HUES64 (cell line): ENCODE results near the gene CNKSR3.
A peak's percentile ranks its signal among the peaks of the same experiment; 100 is the strongest.

Experiments
- H3K27ac ChIP-seq: 2 replicates; pipeline ENCODE4 v1.7.0; 2013; ENCODE audit warnings: low read depth, low read length, inconsistent platforms
- H3K27me3 ChIP-seq: 2 replicates; pipeline ENCODE4 v1.6.1; 2013; ENCODE audit warnings: mild to moderate bottlenecking, low read length; ENCODE audit not compliant: insufficient read depth
- H3K36me3 ChIP-seq: 2 replicates; pipeline ENCODE4 v1.6.1; 2013; ENCODE audit warnings: mild to moderate bottlenecking, low read length; ENCODE audit not compliant: insufficient read depth
- H3K4me1 ChIP-seq: 2 replicates; pipeline ENCODE4 v1.6.1; 2013; ENCODE audit warnings: mild to moderate bottlenecking, low read length, moderate library complexity; ENCODE audit not compliant: insufficient read depth
- H3K4me3 ChIP-seq: 2 replicates; pipeline ENCODE4 v1.5.1; 2013; ENCODE audit warnings: mild to moderate bottlenecking, low read length, moderate library complexity
- H3K9ac ChIP-seq: 2 replicates; pipeline ENCODE4 v1.6.1; 2013; ENCODE audit warnings: mild to moderate bottlenecking, low read depth, low read length
- H3K9me3 ChIP-seq: 2 replicates; pipeline ENCODE4 v1.6.1; 2013; ENCODE audit warnings: low read depth, low read length; ENCODE audit not compliant: insufficient read depth
- WGBS: fragments of 150-250, 120-280 bp; methylation state at CpG from one replicate; pipeline ENCODE4 v1.1.7; 2013; ENCODE audit warnings: missing lambda C conversion rate; 5-methylcytosine and 5-hydroxymethylcytosine counted together

CNKSR3 gene

GRCh38 chr6:154509421-154510143, 903 bp downstream of the CNKSR3 start:
- Histone ChIP-seq H3K4me1 (peaks cover 42% of the 10 kb centered on the region), H3K4me3 (peak overlapping the region; percentile 94), H3K27ac (peak overlapping the region; percentile 84; the same call in 1 of the 2 replicates), H3K9ac (peak overlapping the region; percentile 87), H3K27me3 (peaks cover 66% of the 10 kb centered on the region), H3K36me3 (no peaks in the 10 kb centered on the region), H3K9me3 (no peaks in the 10 kb centered on the region)
- under 1% methylated on average over 55 of the region's 55 CpGs for WGBS

GRCh38 chr6:154508573-154509375, 1.7 kb downstream of the CNKSR3 start:
- H3K4me3 ChIP-seq, result peak overlapping the region; percentile 94
- H3K27me3 ChIP-seq, result peaks cover 70% of the 10 kb centered on the region
- H3K4me1 ChIP-seq, result peaks cover 35% of the 10 kb centered on the region
- no peaks in the 10 kb centered on the region for H3K9me3 ChIP-seq
- H3K36me3 ChIP-seq, result no peaks in the 10 kb centered on the region
- peak overlapping the region; percentile 87; the same call in 1 of the 2 replicates for H3K9ac ChIP-seq
- WGBS, result 49% methylated on average over 11 of the region's 14 CpGs
- no peak overlapping the region for H3K27ac ChIP-seq

- H3K27me3 ChIP-seq, result peaks cover 64% of the 10 kb centered on the region
- H3K36me3 ChIP-seq, result no peaks in the 10 kb centered on the region
- H3K4me3 ChIP-seq, result no peak overlapping the region
- no peak overlapping the region for H3K27ac ChIP-seq
- WGBS, result 93% methylated on average over 14 of the region's 14 CpGs
- H3K4me1 ChIP-seq, result peaks cover 20% of the 10 kb centered on the region
- H3K9me3 ChIP-seq, result no peaks in the 10 kb centered on the region
- no peak overlapping the region for H3K9ac ChIP-seq
Observed at GRCh38 chr6:154506991-154507898, 3.2 kb downstream of the CNKSR3 start.

GRCh38 chr6:154506582-154506981, 3.9 kb downstream of the CNKSR3 start:
- Histone ChIP-seq H3K36me3 (no peaks in the 10 kb centered on the region), H3K9ac (no peak overlapping the region), H3K4me3 (no peak overlapping the region), H3K27ac (no peak overlapping the region), H3K9me3 (no peaks in the 10 kb centered on the region), H3K27me3 (peaks cover 64% of the 10 kb centered on the region), H3K4me1 (peaks cover 14% of the 10 kb centered on the region)
- WGBS, result 95% methylated on average over 9 of the region's 9 CpGs

- Histone ChIP-seq H3K27ac (no peak overlapping the region), H3K36me3 (no peaks in the 10 kb centered on the region), H3K4me1 (peaks cover 10% of the 10 kb centered on the region), H3K9me3 (no peaks in the 10 kb centered on the region), H3K9ac (no peak overlapping the region), H3K4me3 (no peak overlapping the region), H3K27me3 (peaks cover 64% of the 10 kb centered on the region)
Observed at GRCh38 chr6:154506108-154506507, 4.4 kb downstream of the CNKSR3 start.

GRCh38 chr6:154504865-154505449, 5.5 kb downstream of the CNKSR3 start:
- Histone ChIP-seq H3K4me3 (no peak overlapping the region), H3K9me3 (no peaks in the 10 kb centered on the region), H3K27me3 (peaks cover 62% of the 10 kb centered on the region), H3K27ac (no peak overlapping the region), H3K9ac (no peak overlapping the region), H3K4me1 (peaks cover 9% of the 10 kb centered on the region), H3K36me3 (no peaks in the 10 kb centered on the region)
- WGBS, result 92% methylated on average over 5 of the region's 5 CpGs

- Histone ChIP-seq H3K9me3 (no peaks in the 10 kb centered on the region), H3K9ac (no peak overlapping the region), H3K4me3 (no peak overlapping the region), H3K36me3 (no peaks in the 10 kb centered on the region), H3K4me1 (peaks cover 9% of the 10 kb centered on the region), H3K27me3 (peaks cover 54% of the 10 kb centered on the region), H3K27ac (no peak overlapping the region)
- 82% methylated on average over 4 of the region's 4 CpGs for WGBS
Observed at GRCh38 chr6:154504102-154504501, 6.4 kb downstream of the CNKSR3 start.

- H3K9me3 ChIP-seq, result no peaks in the 10 kb centered on the region
- H3K27me3 ChIP-seq, result peaks cover 49% of the 10 kb centered on the region
- 40% methylated on average over 5 of the region's 5 CpGs for WGBS
- H3K27ac ChIP-seq, result no peak overlapping the region
- H3K4me3 ChIP-seq, result no peak overlapping the region
- no peaks in the 10 kb centered on the region for H3K36me3 ChIP-seq
- H3K4me1 ChIP-seq, result peaks cover 5% of the 10 kb centered on the region
- no peak overlapping the region for H3K9ac ChIP-seq
Observed at GRCh38 chr6:154503658-154504057, 6.8 kb downstream of the CNKSR3 start.

GRCh38 chr6:154502553-154502952, 7.9 kb downstream of the CNKSR3 start:
- Histone ChIP-seq H3K9ac (no peak overlapping the region), H3K4me3 (no peak overlapping the region), H3K27ac (no peak overlapping the region), H3K36me3 (no peaks in the 10 kb centered on the region), H3K27me3 (peaks cover 38% of the 10 kb centered on the region), H3K9me3 (no peaks in the 10 kb centered on the region), H3K4me1 (no peaks in the 10 kb centered on the region; the same call in none of the 2 replicates)
- WGBS, result 94% methylated on average over 7 of the region's 7 CpGs

GRCh38 chr6:154501578-154501868, 9.0 kb downstream of the CNKSR3 start:
- no peaks in the 10 kb centered on the region for H3K36me3 ChIP-seq
- H3K27ac ChIP-seq, result no peak overlapping the region
- H3K27me3 ChIP-seq, result peaks cover 28% of the 10 kb centered on the region
- no peak overlapping the region for H3K4me3 ChIP-seq
- no peaks in the 10 kb centered on the region; the same call in none of the 2 replicates for H3K4me1 ChIP-seq
- WGBS, result 84% methylated on average over 3 of the region's 4 CpGs
- H3K9ac ChIP-seq, result no peak overlapping the region
- no peaks in the 10 kb centered on the region for H3K9me3 ChIP-seq
